HG03565 (cell line): ENCODE results near the gene BTG2.
A peak's percentile ranks its signal among the peaks of the same experiment; 100 is the strongest.
"Not testable (repeated sequence)": the region's sequence is repeated elsewhere in the genome, so short reads cannot be mapped to it uniquely, and the experiment has no call there.

Source experiments
- ATAC-seq: cut with Tn5 transposase; IDR thresholded peaks from one replicate; pipeline ENCODE4 v1.9.1; 2021; ENCODE audit warnings: mild to moderate bottlenecking, moderate library complexity; ENCODE audit not compliant: unreplicated experiment

The BTG2 gene

DNA sequence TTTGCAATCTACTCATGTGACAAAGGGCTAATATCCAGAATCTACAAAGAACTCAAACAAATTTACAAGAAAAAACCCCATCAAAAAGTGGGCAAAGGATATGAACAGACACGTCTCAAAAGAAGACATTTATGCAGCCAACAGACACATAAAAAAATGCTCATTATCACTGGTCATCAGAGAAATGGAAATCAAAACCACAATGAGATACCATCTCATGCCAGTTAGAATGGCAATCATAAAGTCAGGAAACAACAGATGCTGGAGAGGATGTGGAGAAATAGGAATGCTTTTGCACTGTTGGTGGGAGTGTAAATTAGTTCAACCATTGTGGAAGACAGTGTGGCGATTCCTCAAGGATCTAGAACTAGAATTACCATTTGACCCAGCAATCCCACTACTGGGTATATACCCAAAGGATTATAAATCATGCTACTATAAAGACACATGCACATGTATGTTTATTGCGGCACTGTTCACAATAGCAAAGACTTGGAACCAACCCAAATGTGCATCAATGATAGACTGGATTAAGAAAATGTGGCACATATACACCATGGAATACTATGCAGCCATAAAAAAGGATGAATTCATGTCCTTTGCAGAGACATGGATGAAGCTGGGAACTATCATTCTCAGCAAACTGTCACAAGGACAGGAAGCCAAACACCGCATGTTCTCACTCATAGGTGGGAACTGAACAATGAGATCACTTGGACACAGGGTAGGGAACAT is 8.9 kb downstream of the BTG2 start:
- not testable (repeated sequence) for ATAC-seq

DNA sequence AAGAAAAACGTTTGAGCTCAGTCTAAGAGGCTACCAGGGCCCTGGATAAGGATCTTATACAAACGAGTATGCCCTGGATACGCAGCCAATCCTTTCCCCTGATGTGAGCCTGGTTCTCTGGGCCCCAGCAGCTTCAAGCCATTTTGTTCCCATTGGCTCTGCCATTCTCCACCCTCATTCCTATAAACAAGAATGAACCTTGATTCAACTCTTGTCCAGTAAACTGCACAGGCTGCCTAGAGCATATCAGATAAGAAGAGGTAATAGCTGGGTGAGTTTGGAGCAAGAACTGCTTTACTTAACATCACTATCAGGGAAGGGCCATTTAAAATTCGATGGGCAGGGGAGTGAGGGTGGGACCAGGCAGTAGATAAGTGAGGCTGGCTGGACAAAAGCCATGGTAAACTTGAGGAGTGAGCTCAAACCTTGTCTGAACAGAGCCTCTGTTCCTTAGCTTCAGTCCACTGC is 11.3 kb downstream of the BTG2 start:
- no peak for ATAC-seq

- ATAC-seq = no peak
Measured at GRCh38 chr1:203317429-203318228, 12.3 kb downstream of the BTG2 start.

DNA sequence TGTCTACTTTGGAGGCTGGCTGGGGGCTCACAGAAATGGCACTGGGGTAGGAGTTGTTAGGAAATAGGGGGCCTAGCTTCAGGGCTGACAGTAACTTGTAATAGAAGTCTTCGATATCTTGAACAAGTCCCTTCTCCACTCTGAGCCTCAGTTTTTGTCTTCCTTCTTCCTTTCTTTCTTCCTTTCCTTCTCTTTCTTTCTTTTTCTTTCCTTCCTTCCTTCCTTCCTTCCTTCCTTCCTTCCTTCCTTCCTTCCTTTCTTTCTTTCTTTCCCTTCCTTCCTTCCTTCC is 12.9 kb downstream of the BTG2 start:
- ATAC-seq = no peak

GRCh38 chr1:203320591-203321272 is 15.4 kb downstream of the BTG2 start:
- no peak for ATAC-seq

- ATAC-seq = no peak
Measured at GRCh38 chr1:203321273-203322052, 16.1 kb downstream of the BTG2 start.

DNA sequence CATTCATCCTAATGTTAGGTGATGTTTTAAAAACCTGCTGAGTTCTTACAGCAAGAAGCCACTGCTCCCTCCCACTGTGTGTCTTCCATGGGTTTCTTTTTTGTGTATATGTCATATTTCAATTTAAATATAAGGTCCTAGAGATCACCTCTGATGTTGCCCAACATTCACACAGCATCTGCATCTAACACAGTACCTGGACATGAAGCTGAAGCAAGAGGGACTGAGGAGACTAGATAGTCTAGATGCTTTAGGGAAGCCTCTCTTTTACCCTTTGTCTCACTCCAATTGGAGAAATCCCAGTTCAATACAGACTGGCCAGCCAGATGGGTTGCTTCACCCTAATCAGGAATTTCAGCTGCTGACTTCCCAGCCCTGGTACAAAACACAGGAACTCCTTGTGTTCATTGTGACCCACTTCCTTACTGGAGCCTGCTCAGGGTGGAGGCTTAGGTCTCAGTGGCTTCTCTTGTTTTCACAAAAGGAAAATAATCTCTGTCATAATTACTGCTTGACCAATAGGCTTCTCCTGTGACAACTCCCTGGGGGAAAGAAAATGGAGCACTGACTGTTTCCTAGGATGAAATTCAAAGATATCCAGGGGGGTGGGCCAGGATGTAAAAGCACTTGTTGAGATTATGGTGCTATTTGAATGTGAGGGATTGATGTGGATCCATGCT is 17.3 kb downstream of the BTG2 start:
- no peak for ATAC-seq

- no peak for ATAC-seq
Measured at GRCh38 chr1:203323587-203323986, 18.3 kb downstream of the BTG2 start.

- no peak for ATAC-seq
Measured at GRCh38 chr1:203324105-203325025, 19.0 kb downstream of the BTG2 start.

DNA sequence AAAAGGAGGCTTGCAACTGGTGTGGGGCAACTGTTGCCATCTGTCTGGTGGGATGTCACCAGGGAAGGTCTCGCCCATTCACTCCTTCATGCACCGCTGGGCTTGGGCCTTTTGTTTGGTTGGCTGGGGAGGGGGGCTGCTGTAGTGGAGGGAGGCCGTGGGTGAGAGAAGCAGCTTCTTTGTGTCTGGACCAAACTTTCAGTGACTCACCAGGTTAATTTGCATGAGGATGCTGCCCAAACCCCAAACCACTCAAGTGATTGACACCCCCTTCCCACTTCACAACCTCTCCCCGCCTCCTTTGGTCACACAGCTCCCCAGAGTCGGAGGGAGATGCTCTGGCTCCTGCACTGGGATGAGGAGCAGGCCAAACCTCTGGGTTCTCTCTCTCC is 19.7 kb downstream of the BTG2 start:
- ATAC-seq = no peak

DNA sequence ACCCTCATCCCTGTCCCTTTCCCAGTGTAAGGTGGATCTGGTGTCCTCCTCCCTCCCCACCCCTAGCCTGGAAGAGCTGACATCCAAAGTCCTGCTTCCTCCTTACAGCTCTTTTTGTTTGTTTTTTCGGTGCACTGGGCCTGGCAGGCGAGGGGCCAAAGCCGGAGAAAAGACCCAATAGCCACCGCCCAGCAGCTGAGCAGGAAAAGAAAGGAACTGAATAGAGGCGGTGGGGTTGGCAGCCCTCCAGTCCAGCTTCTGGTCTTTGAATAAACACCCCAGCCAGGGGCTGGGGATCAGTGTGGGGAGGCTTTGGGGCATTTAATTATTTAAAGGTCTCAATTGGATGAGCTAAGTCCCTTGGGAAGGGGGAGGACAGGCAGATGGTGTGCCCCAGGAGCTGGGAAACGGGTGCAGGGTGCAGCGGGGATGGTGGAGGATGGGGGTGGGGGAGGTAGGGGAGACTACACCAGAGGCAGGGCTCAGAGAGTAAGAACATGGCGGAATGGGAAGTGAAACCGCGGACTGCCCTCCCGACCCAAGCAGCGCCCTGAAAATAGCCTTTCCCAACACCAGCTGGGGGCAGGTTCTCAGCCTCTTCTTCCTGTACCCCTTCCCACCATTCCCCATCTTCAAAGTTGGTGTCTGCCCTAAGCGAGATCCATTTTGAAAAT is 20.2 kb downstream of the BTG2 start:
- ATAC-seq = no peak

DNA sequence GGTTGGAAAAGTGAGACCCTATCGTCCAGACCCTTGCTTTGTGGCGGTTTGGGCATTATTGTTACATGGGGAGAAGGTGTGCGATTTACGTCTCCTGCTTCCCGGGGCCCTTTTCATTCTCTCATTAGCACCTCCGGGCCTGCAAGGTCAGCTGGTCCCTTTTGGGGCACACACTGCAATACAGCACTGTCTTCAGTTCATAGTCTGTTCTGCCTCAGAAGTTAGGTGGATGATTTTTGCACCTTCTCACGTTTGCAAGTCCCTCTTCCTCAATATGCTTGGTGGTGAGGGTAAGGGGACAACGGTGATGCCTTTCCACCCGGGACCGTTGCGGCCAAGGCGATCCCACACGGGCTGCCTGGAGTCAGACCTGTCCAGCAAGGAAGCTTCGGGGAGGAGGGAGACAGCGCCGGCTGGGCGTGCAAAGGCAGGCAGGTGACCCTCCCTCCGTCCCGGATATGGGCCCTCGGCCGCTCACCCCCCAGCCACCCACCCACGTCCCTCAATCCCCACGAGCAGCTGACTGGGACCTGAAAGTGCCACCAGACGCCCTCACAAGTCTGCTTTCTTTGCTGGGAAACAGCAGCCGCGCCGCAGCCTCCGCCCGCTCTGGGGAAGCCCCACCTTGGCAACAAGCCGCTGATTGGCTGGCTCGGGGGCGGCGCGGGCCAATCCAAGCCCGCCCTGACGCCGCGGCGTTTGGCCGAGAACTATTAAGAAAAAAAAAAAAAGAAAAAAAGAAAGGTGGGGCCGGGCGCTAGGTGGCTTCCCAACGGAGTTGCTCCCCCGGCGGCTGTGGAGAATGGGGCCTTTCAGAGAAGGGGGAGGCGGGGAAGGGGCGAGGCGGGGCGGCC is 21.7 kb downstream of the BTG2 start:
- ATAC-seq = peak; percentile 54

DNA sequence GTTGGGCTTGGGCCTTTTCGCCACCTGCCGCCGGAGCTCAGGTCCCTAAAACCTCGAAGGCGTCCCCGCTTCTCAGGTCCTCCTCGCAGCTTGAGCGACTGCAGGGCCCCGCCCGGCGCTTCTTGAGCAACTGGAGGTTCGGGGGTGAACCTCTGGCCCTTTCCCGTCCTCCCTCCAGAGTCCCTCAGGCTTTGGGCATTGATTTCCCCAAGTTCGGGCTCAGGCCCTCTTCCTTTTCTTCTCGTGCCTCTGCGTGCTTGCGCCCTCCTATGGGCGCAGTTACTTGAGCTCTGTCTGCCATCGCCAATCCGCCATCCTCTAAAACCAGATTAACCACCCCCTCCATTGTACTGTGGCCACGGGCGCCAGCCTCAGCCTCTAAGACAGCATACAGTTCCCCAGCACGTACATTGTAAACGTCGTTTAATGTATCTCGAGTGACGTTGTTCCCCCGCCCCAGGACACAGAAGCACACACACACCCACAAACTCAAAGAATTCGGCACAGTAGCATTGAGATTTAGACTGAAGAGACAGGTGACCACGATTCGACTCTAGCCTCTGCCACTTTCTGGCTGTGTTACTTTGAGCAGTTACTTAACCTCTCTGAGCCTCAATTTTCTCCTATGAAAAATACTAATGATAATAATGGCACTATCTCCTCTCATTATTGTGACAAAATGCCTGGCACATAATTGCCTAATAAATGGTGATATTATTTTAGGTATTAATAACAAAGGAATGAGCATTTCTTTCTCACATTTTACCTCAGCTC is 22.6 kb downstream of the BTG2 start:
- peak; percentile 17 for ATAC-seq

- ATAC-seq = no peak
Measured at GRCh38 chr1:203328714-203329122, 23.4 kb downstream of the BTG2 start.

- no peak for ATAC-seq
Measured at GRCh38 chr1:203331224-203331623, 25.9 kb downstream of the BTG2 start.

DNA sequence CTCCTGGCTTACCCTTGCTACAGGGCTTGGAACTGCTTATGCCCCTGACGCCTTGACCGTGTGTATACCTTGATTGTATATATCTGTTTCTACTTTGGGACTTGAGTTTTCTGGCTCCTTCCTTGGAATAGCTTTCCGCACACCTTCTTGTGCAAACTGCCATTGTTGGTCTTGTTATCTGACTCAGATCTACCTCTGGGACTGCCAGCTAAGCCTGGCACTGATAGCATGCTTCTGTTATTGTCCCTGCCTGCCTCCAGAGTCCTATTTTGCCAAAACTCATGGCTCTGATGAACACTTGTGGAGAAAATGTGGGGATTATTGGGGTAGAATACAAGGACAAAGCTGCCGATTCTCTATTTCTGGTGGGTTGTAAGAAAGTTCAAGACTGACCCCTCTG is 30.2 kb downstream of the BTG2 start:
- ATAC-seq = no peak

GRCh38 chr1:203336097-203336496 is 30.8 kb downstream of the BTG2 start:
- ATAC-seq = no peak
